HG03565 (cell line): ENCODE measurements around the gene ETV6.

Experiments used
- ATAC-seq: cut with Tn5 transposase; IDR thresholded peaks from one replicate; pipeline ENCODE4 v1.9.1; 2021; ENCODE audit warnings: mild to moderate bottlenecking, moderate library complexity; ENCODE audit not compliant: unreplicated experiment

The ETV6 gene

DNA sequence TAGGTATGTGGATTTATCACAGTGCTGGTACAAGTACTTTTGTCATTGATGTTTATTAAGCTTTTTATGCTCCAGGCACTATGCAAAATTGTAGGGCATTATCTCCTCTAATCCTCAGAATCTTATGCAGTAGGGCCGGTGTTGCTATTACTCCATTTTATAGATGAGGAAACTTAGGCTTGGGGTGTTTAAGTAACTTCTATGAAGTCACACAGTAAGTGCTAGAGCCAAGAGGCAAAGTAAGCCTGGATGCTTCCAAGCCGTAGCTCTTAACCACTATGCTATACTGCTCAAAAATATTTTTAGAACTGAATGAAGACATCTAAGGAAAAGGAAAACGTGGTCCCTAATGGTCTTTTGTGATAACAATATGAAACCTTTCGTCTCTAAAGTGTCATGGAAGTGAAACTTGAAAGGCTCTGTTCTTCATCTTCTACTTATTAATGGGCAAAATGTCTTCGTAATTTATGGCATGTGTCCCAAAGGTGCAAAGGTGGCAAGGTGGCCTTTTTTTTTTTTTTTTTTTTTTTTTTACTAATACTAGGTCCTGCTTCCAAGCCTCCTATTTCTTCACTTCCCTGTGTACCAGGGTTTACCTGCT lies 85.2 kb downstream of the ETV6 start:
- ATAC-seq, result no peak

DNA sequence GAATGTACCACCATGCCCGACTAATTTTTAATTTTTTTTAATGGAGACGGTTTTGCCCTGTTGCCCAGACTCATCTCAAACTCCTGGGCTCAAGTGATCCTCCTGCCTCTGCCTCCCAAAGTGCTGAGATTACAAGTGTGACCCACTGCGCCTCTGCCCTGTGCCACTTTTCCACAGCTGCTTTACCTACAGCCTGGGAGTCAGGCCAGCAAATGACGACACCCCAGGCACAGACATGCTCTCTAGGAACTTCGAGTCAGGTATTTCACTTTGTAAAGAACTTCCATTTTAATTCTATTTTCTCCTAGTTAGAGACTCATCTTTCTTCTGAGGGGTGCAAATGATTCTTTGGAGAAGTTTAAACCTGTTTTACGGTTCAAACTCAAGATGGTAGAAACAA lies 89.0 kb downstream of the ETV6 start:
- ATAC-seq, result no peak

DNA sequence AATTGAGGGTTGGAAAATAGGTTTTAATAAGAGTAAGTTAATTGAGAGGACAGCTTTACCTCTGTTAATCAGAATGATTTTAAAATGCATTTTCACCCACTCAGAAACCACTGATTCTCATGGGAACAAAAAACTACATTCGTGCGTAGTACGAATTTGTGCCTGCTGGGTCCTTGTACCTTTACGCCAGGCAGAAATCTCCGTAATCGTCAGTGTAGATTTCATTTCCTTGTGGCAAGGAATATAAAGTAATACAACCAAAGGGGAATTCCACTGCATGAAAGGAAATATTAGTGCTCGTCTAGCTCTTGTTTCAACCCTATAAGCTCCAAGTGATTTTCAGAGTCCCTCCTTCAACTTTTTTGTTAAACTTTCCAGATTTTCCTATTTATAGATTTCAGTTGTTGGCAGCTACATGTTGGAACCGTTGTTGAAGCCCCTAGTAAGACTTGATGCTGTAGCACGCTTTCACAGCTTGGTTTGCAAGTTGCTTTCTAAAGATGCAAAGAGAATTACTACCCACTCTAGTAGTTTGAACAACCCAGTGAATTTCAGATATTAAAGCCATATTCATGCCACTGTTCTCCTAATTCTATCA lies 90.6 kb downstream of the ETV6 start:
- no peak for ATAC-seq

DNA sequence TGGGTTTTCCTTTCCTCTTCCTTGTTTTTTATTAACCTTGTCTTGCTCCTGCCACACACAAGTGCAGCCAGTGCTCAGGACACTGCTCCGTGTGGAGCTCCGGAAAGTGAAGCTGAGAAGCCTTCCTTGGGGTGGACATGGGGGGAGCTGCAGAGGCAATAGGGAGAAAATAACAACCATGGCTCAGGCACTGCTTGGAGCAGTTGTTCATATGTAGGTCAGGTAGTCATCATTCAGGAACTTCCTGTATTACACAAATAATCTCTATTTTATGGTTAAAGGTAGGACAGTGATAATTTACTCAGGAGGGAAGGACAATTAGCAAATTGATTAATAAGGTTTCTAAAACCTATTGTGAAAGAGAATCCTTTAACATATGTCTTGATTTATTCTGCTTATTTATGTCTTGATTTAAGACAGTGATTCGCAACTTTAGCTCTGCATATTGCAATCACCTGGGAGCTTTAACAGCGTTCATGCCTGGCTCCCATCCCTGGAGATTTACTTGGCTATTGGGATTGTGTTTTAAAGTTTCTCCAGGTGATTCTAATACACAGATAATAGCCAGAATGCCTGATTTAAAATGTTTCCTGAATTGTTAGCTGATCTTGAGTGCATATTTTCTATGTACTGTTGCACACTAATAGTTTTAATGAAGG lies 92.1 kb downstream of the ETV6 start:
- no peak for ATAC-seq

DNA sequence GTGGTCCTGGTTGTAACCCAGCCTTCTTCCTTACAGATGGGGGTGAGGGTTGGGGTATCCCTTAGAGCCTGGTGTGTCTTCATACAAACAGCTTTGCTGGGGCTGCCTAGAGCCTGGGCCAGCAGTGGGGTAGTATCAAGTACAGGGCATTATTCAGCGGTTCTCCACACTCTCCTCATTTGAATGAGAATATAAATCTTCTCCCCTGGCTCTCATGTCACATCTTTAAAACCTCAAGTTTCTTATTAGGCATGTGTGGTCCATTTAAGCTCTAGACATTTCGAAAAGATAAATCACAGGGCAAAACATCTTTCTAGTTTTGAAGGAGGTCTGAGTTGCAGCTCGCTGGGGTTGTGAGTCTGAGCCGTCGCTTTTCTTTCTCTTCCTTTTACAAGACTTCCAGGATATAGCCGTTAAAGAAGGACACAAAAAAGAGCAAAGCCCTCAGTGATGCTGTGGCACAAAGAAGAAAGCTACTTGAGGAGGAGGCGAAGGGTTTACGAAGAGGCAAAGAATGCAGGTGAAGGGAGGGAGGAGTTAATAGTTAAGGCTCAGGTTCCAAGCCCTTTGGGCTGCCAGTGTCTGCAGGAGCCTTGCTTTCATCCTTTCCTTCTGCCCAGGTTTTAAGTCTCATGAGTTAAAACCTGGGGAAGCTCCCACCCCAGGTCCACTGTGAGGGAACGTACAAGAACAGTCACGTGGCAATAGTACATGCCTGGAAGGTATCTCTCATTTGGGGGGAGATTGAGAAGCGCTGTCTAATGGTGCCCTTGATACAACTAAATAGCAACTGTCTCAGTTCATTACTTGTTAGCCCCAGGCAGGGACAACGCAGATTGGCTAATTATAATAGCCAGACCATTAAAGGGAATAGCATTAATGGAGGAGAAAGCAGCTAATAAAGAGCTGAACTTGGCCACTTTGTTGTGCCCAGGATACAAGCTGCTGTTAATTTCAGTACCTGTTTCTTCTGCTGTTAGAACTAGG lies 94.2 kb downstream of the ETV6 start:
- ATAC-seq, result no peak

DNA sequence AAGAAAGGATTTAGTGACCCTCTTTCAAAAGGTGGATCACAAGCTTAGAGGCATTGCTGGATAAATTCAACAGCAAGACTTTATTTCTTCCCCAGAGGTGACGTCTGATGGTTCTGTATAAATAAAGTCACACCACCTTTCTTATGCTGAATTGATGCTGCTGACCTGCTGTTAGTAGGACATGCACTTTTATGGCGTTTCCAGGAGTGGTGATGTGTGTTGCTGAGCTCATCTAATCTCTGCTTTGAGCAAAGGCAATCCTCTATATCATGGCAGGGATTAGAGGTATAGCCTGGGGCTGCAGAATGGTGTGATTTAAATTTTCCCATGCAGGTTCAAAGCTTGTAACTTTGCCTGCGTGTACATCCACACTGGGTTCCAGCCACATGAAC lies 94.9 kb downstream of the ETV6 start:
- no peak for ATAC-seq

DNA sequence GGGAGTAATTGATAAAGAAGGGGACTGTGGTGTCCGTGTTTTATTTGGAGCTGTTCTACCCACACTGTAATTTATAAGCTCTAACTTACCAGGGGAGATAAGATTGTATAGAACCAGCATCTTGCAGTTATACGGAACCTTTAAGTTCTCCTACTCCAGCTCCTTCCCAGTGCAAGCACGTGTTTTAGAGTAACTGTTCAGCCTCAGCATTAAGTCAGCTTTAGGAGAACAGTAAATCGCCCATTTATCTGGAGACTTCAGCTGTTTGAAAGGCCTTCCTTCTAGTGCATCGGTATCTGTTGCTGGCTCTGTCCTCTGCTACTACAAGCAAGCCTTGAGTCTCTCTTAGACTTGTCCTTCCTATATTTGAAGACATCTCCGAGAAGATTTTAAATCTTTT lies 95.6 kb downstream of the ETV6 start:
- ATAC-seq, result no peak

DNA sequence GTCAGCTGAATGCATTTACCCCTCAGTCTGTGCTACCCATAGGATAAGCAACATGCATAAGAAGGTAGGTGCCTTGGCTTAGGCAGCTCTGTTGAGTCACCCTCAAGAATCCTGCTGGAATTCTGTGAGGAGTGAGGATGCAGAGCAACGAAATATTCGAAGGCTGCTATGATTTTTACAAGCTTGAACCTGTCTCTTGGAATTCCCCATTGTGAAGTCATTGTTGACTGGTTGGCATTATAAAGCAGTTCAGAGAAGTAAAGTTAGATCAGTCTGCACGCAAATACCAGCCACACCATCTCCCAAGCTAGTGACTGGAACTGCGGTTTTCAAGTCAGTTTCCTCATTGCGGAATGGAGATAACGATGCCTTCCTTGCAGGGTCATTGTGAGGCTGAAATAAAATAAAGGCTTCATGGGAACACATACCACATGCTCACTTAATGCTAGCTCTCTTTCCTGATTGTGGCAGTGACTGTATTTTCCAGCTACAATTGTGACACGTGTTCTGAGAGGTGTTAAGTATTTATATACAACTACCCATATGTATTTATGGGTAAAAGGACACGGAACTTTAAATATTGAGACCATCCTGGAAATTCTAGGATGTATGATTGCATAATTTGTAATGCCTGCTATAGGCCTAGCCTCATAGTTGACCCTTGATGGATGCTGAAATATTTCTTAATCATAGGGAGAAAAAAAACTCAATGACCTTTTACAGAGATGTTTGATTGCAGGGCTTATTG lies 96.7 kb downstream of the ETV6 start:
- peak; percentile 33 for ATAC-seq

DNA sequence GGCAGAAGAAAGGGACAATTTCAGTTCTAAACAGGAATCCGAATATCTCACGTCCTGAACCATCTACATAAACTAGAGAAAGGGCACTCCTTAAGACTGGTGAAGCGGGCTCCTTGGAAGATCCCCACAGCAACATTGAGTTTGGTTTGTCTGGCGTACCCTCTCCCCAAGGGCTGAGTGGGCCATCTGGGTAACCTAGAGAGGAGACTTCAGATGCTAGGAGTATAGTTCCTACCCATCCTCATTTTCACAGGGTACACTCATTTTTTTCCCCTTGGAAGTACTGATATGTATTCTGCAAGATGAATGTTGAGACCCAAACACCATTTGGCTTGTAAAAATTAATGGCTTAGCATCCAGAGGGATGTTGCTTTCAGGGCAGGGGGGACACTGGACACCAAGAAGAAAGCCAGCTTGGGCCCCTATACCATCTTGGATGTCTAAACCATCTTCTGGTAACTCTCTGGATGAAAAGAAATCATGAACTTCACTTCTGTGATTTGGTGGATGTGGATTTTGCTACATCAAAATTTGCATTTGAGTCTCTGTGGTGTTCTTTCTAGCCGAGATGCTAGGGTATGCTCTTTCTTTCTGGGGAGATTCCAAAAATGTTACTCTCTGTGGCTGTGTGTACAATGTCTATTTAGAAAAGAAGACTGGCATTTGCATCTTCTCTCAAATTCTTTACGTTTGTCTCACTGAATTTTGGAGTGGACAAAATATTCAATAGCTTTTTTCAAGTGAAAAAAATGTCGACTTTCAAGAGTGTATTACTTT lies 97.7 kb downstream of the ETV6 start:
- no peak for ATAC-seq

DNA sequence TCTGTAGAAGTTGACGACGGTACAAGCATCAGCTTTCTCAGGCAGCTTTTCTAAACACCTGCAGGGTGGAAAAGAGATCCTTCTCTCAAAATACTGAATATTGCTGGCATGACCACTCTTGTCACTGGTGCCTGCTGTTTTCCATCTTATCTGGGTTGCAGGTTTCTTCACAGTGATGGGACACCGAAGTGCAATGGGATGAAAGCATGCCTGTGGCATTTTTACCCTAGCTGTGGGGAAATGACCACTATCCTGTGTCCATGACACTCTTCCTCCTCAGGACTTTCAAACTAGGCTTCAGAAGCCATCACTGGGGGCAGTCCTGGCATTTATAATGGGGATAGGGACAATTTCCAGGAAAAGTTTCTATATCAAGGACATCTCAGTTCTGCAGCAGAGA lies 98.5 kb downstream of the ETV6 start:
- no peak for ATAC-seq

DNA sequence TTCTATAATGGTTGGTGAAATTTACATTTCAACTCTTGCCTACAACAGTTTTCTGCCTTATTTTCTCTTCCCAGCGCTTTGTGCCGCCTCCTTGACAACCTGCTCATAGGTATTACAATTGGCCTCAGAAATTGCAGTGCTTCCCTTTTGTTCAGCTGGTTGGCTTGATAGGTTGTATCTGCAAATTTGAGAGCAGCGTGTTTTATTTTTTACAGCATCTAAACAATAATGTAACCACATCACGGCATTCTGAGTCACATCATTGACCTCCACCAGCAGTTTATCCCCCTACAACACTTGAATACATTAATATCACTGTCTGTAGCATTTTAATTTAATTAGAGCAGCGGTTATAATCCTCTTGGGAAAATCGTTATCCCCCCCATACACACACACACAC lies 99.4 kb downstream of the ETV6 start:
- ATAC-seq, result no peak

DNA sequence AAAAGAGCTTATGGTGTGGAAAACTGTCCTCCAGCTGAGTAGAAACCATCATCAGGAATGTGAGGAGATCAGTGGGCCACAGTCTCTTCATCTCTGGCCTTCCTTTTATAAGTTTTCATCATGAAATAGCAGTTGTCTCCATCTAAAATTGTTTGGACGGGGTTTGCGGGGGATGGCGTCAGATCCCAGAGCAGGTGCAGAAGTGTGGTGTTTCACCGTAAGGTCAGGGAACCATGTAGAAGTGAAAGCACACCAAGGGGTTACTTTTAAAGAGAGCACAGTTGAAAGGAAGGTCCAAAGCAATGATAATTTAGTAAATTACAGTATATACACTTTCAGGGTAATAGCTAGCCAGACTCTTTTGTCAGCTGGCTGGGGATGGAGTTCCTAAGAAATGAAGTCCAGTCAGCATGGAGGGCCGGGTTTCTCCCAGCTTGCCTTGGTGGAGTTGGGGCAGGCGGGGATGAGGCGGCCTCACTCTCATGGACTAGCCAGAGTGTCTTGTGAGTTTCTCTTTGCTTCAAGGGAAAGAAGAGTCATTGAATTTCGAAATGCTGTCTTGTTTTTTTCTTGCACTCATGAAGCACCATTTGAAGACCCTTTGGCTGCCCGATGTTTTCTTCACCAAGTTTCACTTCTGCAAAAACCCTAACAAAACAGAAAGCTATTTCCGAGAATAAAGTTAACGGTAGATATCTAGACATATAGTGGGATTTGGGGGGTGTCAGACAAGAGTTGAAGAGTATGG lies 100.6 kb downstream of the ETV6 start:
- ATAC-seq, result peak; percentile 41

DNA sequence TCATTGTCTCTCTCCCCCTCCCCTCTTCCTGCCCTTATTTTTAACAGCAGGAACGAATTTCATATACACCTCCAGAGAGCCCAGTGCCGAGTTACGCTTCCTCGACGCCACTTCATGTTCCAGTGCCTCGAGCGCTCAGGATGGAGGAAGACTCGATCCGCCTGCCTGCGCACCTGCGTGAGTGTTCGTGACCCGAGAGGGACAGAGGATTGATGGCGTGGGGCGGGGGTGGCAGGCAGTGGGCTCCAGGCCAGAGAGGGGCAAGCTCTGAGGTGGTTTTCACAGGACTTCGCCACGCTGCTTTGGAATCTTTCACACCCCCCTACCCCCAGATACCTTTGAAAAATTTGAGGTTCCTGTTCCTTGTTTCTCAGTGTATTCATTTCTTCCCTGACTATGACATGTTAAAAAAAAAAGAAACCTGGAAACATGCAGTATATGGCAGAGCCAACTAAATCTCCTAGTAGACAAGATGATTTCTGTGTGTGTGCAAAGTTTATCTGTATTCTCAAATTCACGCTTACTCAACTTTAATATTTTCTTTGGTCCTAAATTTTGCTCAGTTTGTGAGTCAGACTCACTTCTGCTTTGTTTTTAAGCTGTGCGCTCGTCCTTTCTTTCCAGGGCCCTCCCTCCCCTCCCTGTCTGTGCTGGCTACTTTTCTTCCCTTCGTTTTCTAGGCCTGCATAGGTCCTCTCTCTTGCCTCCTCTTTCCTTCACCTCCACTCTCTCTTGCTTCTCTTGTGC lies 103.1 kb downstream of the ETV6 start:
- ATAC-seq, result no peak

DNA sequence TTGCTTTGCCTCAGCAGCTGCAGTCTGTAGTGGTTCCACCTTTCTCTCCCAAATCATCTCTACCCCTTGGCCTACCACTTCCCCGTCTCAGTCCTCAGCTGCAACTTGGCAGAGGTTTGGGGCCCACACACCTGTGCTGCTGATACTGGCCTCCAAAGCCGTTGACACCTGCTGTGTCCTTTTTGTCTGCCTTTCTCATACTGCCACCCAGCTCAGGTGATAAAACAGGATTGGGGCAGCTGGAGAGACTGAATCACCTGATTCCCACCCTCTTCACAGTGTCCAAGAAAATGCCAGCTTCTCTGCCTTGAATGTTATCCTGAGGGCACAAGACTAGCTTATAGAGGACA lies 103.7 kb downstream of the ETV6 start:
- no peak for ATAC-seq

DNA sequence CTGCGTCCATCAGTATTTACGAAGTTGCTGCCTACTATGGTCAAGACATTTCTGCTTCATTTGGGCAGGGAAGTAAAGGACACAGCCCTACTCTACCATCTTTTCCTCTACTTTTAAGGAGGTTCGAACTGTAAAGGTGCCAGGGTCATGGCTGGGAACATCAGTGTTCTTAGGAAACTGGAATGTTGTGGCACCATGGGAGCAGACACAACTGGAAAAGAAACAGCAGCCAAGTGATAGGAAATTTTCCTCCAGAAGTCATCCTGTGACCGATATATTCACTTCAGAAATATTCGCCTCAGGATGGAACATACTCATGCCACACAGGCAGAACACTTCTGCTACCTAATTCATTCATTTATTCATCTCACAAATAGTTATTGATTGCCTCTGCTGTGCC lies 104.4 kb downstream of the ETV6 start:
- no peak for ATAC-seq

DNA sequence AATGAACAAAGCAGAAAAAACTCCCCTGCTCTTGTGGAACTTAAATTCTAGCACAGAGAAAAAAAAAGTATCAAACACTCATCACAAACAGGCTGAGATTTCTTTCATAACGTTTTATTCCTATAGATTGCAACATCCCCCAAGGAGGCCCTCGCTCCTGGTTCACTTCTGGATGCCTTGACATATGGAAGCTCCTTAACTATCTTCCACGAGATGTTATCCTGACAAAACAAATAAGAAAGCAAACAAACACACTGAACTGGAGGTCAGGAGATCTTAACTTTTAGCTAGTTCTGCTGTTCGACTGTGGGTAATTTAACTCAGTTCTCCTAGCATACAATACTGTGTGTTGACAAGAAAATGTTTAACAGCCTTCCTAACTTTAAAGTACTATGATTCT lies 104.8 kb downstream of the ETV6 start:
- ATAC-seq, result no peak

DNA sequence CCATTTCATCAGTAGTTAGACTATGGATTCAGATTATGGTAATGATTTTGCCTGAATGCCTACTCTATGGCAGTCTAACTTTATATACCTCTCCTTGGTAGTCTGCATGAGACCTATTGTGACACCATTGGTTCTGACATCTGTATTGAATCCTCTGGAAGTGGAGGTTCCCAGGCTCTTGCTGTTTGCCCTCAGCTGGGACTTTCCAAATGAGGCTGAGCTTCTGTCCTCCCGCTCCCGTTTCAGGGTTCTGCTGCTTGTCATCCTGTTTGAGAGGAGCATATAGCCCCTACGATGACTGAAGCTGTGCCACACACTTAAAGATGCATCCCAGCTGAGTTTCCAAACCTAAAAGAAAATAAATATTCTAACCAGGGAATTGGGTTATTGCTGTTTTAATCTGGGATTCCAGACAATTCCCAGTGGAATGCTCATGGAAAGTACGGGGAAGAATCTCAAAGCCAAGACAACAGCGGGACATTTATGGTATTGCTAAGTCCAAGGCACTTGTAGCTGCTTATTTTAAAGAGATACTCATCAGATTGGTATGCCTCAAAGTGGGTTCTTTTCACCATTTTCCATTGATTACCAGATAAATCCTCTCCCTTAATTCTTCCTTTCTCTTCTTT lies 105.9 kb downstream of the ETV6 start:
- ATAC-seq, result no peak

DNA sequence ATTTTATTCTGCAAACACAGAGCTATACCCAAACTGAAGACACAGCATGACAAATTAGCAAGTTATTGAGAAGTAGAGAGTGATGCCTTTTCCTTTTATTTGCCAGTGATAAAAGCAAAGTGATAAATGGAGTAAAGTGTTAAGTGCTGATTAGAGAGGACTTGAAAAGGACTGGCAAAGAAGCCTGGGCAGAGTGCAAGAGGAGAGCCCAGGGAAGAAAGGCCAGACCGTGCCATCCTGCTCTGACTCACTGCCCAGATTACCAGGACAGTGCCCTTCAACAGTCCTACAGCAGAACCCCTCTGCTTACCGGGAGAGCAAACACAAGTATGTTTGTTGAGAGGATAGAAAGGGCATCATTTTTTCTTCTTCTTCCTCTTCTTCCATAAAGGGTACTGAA lies 106.5 kb downstream of the ETV6 start:
- no peak for ATAC-seq
